ENCODE data around the gene FGF18.

- TF ChIP-seq POLR2A (IDR thresholded peaks at IDR 0.05) (no peak), CTCF (IDR thresholded peaks at IDR 0.05) (no peak), POLR2AphosphoS5 (IDR thresholded peaks at IDR 0.05) (no peak)
Observed at GRCh38 chr5:171434874-171435273, 15.4 kb downstream of the FGF18 start.
